ENCODE measurements around the gene RNASE7. TPM values are rescaled to one million over a fixed set of nuclear protein-coding genes. Genes with fewer than 3 reads are reported as not detected.

Gene RNASE7
- total RNA-seq, 3 donors from 2014 or later (not counting 1 experiment from before 2014, with no cell fraction given), result not detected

GRCh38 chr14:21043387-21043973 lies 1.3 kb downstream of the RNASE7 start:
- no peaks in the 10 kb centered on the region for H3K36me3 ChIP-seq (ENCODE audit: control insufficient read depth, insufficient read depth, low read length)
- Mint-ChIP-seq H3K27ac (no peak overlapping the region), H3K9me3 (no peaks in the 10 kb centered on the region)

GRCh38 chr14:21043974-21044618 lies 1.9 kb downstream of the RNASE7 start:
- Histone ChIP-seq H3K4me1 (ENCODE audit: control insufficient read depth, insufficient read depth, low read length) (no peaks in the 10 kb centered on the region), H3K36me3 (ENCODE audit: control insufficient read depth, insufficient read depth, low read length) (no peaks in the 10 kb centered on the region), H3K9me3 (ENCODE audit: control insufficient read depth, insufficient read depth, low read length) (no peaks in the 10 kb centered on the region), H3K4me3 (ENCODE audit: low read length) (no peak overlapping the region), H3K27ac (ENCODE audit: low read length) (no peak overlapping the region), H3K27me3 (ENCODE audit: control insufficient read depth, insufficient read depth, low read length) (peaks cover 3% of the 10 kb centered on the region)
- Mint-ChIP-seq H3K9me3 (no peaks in the 10 kb centered on the region), H3K4me1 (no peaks in the 10 kb centered on the region), H3K27me3 (ENCODE audit: low read depth in 2 of 2) (peaks cover 24 to 35% of the 10 kb centered on the region in 2 donors), H3K36me3 (no peaks in the 10 kb centered on the region), H3K4me3 (no peak overlapping the region), H3K27ac (no peak overlapping the region)
- intact Hi-C loops (cut with micrococcal nuclease), result no loop called here
- WGBS (ENCODE audit: insufficient coverage), result 37% methylated on average over 5 of the region's 6 CpGs
- DNase-seq, result peak in 1 of 2 donors; percentile 35
- TF ChIP-seq CTCF (IDR thresholded peaks at IDR 0.05), result no peak
- ATAC-seq, result no peak

More at GRCh38 chr14:21043387-21043973, 1.3 kb downstream of the RNASE7 start:
- 88% methylated on average over 1 of the region's 2 CpGs for WGBS (ENCODE audit: insufficient coverage)
- Histone ChIP-seq H3K27ac (ENCODE audit: low read length) (no peak overlapping the region), H3K27me3 (ENCODE audit: control insufficient read depth, insufficient read depth, low read length) (peaks cover 3% of the 10 kb centered on the region), H3K4me1 (ENCODE audit: control insufficient read depth, insufficient read depth, low read length) (no peaks in the 10 kb centered on the region), H3K4me3 (ENCODE audit: low read length) (no peak overlapping the region), H3K9me3 (ENCODE audit: control insufficient read depth, insufficient read depth, low read length) (no peaks in the 10 kb centered on the region)
- H3K4me3 Mint-ChIP-seq, result no peak overlapping the region
- no peak for TF ChIP-seq CTCF (IDR thresholded peaks at IDR 0.05)
- DNase-seq (no peak), ATAC-seq (no peak)
- no peaks in the 10 kb centered on the region for H3K36me3 Mint-ChIP-seq
- H3K4me1 Mint-ChIP-seq, result no peaks in the 10 kb centered on the region
- intact Hi-C loops (cut with micrococcal nuclease), result no loop called here
- peaks cover 27 to 36% of the 10 kb centered on the region in 2 donors for H3K27me3 Mint-ChIP-seq (ENCODE audit: low read depth in 2 of 2)

GRCh38 chr14:21047378-21047781 lies 5.2 kb downstream of the RNASE7 start:
- intact Hi-C loops (cut with micrococcal nuclease), result no loop called here
- no peak overlapping the region for H3K27ac Mint-ChIP-seq
- peaks cover 19 to 28% of the 10 kb centered on the region in 2 donors for H3K27me3 Mint-ChIP-seq (ENCODE audit: low read depth in 2 of 2)
- Histone ChIP-seq H3K36me3 (ENCODE audit: control insufficient read depth, insufficient read depth, low read length) (no peaks in the 10 kb centered on the region), H3K27ac (ENCODE audit: low read length) (no peak overlapping the region), H3K4me3 (ENCODE audit: low read length) (no peak overlapping the region), H3K4me1 (ENCODE audit: control insufficient read depth, insufficient read depth, low read length) (no peaks in the 10 kb centered on the region), H3K9me3 (ENCODE audit: control insufficient read depth, insufficient read depth, low read length) (no peaks in the 10 kb centered on the region), H3K27me3 (ENCODE audit: control insufficient read depth, insufficient read depth, low read length) (peaks cover 3% of the 10 kb centered on the region)
- H3K36me3 Mint-ChIP-seq, result no peaks in the 10 kb centered on the region
- no peak overlapping the region for H3K4me3 Mint-ChIP-seq
- DNase-seq, result no peak
- WGBS (ENCODE audit: insufficient coverage), result 85% methylated on average over 2 of the region's 2 CpGs
- TF ChIP-seq CTCF (IDR thresholded peaks at IDR 0.05), result no peak
- no peaks in the 10 kb centered on the region for H3K9me3 Mint-ChIP-seq
- ATAC-seq, result no peak
- H3K4me1 Mint-ChIP-seq, result no peaks in the 10 kb centered on the region
